Middle frontal gyrus (tissue), 1 donor: Measurements from ENCODE around the gene CTNNA3.

Source experiments
- DNase-seq: peaks from one replicate; pipeline ENCODE4 v3.0.0-alpha.2; 2015; ENCODE audit warnings: low spot score; ENCODE audit errors: extremely low spot score

Gene CTNNA3

GRCh38 chr10:66239062-66239461, 1456.9 kb downstream of the CTNNA3 start:
- no peak for DNase-seq

DNA sequence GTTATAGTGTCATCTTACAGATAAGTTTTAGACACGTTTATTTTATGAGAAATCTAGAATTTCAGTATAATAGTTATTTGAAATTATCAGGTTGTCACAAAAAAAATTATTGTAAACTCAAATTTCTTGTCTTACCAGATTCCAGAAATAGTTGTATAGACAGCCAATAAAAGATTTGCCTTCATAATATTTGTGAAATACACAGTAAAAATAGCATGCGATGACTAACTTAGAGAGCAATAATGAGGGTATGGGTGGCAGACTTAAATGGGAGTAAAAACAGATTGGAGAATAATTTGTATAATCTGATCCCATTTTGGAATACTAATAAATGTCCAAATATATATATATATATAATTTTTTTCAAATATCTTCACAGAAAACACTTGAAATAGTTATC, 1457.7 kb downstream of the CTNNA3 start:
- DNase-seq: no peak

- no peak for DNase-seq
These were observed 1461.1 kb downstream of the CTNNA3 start for GRCh38 chr10:66234872-66235271.

DNA sequence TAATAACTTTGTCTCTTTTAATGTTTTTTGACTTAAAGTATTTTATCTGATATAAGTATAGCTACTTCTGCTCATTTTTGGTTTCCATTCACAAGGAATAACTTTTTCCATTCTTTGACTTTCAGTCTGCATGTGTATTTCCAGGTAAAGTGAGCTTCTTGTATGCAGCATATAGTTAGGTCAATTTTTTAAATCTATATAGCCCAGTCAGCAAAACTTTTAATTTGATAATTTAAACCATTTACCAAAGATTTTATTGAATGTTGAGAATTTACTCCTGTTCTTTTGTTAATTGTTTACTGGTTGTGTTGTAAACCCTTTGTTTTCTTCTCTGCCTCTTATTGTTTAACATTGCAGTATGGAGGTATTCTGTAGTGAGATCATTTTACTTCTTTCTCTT, 1467.1 kb downstream of the CTNNA3 start:
- no peak for DNase-seq

DNA sequence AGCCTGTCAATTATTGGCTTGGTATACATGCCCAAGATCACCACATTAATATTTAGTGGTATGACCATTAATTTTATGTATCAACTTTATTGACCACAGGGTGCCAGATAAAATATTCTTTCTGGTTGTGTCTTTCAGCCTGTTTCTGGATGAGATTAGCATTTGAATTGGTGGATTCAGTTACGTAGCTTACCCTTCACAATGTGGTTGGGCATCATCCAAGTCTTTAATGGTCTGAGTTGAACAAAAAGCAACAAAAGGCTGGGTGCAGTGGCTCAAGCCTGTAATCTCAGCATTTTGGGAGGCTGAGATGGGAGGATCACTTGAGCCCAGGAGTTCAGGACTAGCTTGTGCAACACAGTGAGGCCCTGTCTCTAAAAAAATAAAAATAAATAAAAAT, 1472.3 kb downstream of the CTNNA3 start:
- DNase-seq: no peak

GRCh38 chr10:66222462-66223046, 1473.4 kb downstream of the CTNNA3 start:
- DNase-seq: no peak

GRCh38 chr10:66218981-66219587, 1476.9 kb downstream of the CTNNA3 start:
- no peak for DNase-seq

DNA sequence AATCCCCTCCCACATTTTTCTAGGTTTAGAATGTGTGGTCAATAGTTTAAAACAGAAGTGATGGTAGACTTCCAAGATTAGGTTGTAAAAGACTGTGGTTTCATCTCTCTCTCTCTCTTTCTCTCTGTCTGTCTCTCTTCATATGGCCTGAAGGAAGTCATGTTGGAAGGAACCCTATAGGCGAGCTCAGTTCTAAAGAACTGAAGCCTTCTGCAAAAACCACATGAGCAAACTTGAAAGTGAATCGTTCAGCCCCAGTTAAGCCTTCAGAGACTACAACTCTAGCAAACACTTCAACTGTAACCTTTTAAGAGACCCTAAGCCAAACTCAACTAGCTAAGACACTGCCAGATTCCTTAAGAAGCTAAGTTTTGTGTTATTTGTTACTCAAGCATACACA, 1477.7 kb downstream of the CTNNA3 start:
- no peak for DNase-seq

- DNase-seq: no peak
These were observed 1480.1 kb downstream of the CTNNA3 start for GRCh38 chr10:66215920-66216319.

GRCh38 chr10:66214721-66215404, 1481.1 kb downstream of the CTNNA3 start:
- no peak for DNase-seq

- no peak for DNase-seq
These were observed 1487.0 kb downstream of the CTNNA3 start for GRCh38 chr10:66209025-66209424.

GRCh38 chr10:66204838-66205237, 1491.2 kb downstream of the CTNNA3 start:
- DNase-seq: no peak

DNA sequence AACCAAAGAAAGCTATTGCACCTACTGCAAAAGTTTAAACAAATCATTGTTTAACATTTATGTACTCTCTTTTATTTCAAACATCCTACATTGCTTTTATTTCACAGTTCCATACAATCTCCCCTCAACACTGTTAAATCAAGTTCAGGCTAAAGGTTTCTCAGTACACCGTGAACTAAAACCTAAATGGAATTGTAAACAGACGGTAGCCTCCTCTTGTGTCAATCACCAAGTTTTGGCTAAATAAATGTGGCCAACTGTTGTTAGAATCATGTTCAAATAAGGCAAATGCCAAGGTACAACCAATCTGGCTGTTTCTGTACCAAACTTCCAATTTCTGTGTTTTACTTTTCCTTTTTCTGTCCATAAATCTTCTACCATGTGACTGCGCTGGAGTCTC, 1493.9 kb downstream of the CTNNA3 start:
- DNase-seq: no peak

DNA sequence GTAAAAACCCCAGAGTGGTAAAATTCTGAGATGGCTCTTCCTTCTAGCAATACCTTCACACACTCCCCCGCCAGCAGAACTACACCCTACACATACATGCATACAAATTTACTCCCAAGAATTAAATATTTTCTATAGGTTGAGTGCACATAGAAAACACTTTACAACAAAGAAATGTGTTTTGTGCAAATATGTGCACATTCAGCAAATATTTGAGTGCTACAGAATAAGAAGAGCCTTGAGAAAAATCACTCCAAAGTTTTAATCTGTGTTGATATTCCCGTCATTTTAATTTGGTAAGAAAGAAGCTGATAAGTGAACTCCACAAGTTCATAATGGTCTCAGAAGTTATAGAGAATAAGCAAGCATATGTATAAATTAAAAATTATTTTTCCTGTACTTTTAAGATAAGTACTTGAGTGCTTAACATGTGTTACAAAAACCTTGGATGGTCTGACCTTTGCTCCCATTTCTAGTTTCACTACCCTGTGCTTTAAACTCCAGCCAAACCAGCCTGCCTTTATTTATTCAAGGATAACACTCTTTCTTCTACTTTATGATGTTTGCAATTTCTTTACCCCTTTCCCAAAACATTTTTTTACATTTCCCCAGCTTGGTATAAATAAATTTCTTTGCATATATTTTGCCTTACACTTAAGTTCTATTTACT, 1503.7 kb downstream of the CTNNA3 start:
- no peak for DNase-seq

DNA sequence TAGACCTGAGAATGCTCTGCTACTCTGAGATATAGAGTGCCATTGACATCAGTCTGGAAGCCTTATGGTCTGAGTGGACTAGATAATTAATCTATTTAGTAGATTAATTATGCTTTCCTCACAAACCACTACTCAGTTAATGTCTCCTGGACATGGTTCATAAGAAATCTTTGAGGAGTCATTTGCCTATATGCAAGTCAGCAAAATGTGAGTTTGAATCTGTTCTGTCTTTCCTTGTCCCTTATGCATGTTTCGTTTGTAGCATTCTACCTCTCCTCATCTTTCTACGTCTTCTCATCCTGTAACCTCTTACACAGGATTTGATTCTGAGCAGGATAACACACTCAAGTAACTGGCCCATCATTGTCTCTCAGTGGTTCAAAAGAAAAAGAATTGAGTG, 1505.6 kb downstream of the CTNNA3 start:
- no peak for DNase-seq

- DNase-seq: no peak
These were observed 1506.7 kb downstream of the CTNNA3 start for GRCh38 chr10:66189271-66189670.

- DNase-seq: no peak
These were observed 1508.8 kb downstream of the CTNNA3 start for GRCh38 chr10:66187053-66187733.

DNA sequence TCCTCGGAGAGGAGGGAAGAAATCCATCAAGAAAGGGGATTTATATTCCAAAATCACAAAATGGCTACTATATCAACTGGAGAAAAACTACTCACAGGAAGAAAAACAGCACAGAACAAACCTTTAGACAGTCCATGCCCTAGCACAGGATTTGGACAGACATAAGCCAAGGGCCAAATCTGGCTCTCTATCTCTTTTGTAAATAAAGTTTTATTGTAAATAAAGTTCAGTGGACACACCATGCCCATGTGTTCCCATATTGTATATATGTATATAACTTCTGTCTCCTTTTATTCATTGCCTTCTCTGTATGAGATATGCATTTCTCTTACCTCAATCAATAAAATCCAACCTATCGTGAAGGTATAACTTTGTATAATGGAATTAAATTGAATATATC, 1513.0 kb downstream of the CTNNA3 start:
- DNase-seq: no peak

DNA sequence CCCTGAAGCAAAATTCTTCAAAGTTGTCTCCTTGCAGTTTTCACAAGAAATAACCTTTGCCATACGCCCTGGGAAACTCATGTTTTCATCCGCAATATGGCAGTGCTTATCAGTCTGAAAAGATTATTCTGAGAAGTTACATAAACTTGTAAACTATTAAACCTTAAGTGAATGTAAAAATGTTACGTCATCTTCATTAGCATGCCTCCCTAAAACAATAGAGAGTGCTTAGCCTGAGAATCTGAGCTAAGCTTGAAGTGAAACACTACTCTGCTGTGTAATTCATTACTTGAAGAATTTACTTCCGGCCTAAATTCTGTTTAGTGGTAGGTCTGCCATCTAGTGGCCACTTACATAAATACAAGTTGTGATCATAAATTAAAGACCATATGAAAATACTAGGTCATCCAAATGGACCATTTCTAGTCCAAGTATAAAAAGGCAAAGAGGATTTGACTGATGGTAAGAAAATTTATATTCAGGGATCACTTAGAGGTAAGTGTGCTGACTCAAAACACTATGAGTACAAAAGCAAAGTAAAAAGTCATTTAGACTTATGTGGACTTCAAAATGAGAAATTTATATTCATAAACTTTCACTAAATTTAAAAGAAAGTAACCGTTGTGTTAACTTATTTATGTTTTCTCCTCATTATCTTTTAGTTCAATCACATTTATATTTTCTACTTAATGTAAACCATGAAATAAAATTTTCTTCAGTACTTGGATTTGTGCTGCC, 1515.2 kb downstream of the CTNNA3 start:
- peak; percentile 56 for DNase-seq

- DNase-seq: no peak
These were observed 1516.0 kb downstream of the CTNNA3 start for GRCh38 chr10:66180021-66180420.

GRCh38 chr10:66176772-66177171, 1519.2 kb downstream of the CTNNA3 start:
- peak; percentile 25 for DNase-seq
